AG04450 (cell line): ENCODE measurements around the gene NBDY. TPM values are rescaled to one million over a fixed set of nuclear protein-coding genes. Genes with fewer than 3 reads are reported as not detected.
"Not testable (repeated sequence)": the region's sequence is repeated elsewhere in the genome, so short reads cannot be mapped to it uniquely, and the experiment has no call there.

Experiments
- CTCF ChIA-PET: fragments of 300-600, 350-600 bp; formaldehyde crosslinking; extraction: SDS; loops from one replicate; lab custom pipeline; 2022; ENCODE audit warnings: antibody characterized with exemption, inconsistent platforms; lab: Charles Lee
- POLR2A ChIA-PET: fragments of 350-600 bp; formaldehyde crosslinking; extraction: SDS; loops from one replicate; lab custom pipeline; 2021; ENCODE audit warnings: antibody characterized with exemption, inconsistent platforms; lab: Yijun Ruan, JAX
- DNase-seq: peaks from one replicate; pipeline ENCODE4 v3.0.0-alpha.2; 2011; ENCODE audit warnings: low read depth, low spot score
- H3K27ac ChIP-seq: one replicate; pipeline ENCODE4 v1.5.1; 2012; ENCODE audit warnings: low read depth, low read length, control low read depth
- H3K27me3 ChIP-seq: one replicate; pipeline ENCODE4 v1.6.0; 2012; ENCODE audit warnings: low read length; ENCODE audit not compliant: control insufficient read depth, insufficient read depth
- H3K4me3 ChIP-seq: 2 replicates; pipeline ENCODE4 v1.5.1; 2011; ENCODE audit warnings: mild to moderate bottlenecking, low read depth, low read length, control low read depth
- H3K9me3 ChIP-seq: 2 replicates; pipeline ENCODE4 v1.5.1; 2012; ENCODE audit warnings: low read length; ENCODE audit not compliant: control insufficient read depth, insufficient read depth
- polyA plus RNA-seq: library from polyadenylated mRNA; depleted of rRNA; stranded (reverse); fragments of >200 nt; gene quantifications from 2 replicates; pipeline ENCODE4 v1.2.3, GENCODE V29; 2011
- TF ChIP-seq, protein P1 (sequence below): IDR thresholded peaks from 2 replicates; pipeline ENCODE4 v1.5.1; 2011; ENCODE audit warnings: low read depth, low read length, control low read depth, inconsistent platforms

NBDY gene
- polyA plus RNA-seq, 1 experiment, result 51.7 TPM

DNA sequence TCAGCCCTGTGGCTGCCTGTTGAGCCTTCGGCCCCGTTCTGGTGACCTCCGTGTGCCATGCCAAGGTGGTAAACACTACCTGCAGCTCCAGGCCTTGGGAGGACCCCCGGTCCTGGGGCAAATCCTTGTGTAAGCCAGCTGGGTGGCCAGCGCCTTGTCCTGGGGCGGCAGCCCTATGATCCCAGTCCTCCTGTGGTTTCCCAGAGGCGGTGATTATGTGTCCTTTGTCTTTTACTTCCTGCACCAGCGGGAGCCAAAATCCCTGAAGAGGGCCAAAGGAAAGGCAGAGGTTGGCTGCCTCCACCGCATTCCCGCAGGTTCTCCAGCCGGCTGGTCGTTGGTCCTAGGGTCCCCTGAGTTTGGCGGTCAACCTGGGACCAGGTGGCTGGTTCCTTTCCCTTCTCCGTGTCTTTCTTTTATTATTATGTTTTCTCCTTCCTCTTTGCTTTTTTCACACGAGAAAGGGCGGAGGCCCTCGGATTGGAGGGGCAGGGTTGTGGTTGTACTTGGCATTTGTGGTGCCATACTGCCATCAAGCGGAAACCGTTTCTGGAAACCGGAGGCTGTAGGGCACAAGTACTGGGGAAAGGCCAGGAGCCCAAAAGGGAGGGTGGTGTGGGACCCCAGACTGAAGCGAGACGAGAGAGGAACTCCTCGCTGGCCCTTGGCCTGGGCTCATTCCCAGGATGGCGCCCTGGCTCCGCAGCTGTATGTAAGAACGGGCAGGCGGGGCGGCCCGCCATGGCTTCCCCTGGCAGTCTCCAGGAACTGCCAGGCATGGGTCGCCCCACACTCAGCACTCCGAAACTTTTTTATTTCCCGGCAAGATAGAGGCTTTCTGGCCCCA, 43.9 kb downstream of the NBDY start:
- H3K27me3 ChIP-seq, CTCF ChIA-PET, H3K4me3 ChIP-seq, H3K27ac ChIP-seq, DNase-seq, POLR2A ChIA-PET, H3K9me3 ChIP-seq: not testable (repeated sequence)

DNA sequence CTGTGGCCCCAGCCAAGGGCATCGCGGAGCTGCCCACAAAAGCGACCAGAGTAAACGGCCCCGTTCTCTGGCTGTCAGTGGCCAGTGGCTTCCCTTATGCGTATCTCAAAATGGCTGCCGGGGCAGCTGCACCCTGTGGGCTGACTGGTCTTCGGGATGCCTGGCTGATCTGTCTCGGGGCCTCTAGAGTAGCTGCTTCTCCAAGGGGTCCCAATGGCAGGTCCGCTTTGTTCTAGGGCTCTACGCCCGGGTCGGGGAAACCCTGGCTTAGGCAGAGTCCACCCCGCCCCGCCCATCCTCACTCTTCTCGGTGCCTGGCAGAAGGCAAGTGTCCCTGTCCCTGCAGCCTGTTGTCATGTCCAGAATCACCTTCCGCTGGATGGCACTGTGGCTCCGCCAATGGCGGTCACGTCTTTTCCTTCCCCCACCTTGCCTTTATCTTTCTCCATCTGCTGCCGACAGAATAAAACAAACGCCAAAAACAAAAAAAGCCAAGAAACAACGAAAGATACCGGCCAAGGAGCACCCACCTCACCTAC, 44.5 kb downstream of the NBDY start:
- CTCF ChIA-PET, POLR2A ChIA-PET, H3K27me3 ChIP-seq, H3K4me3 ChIP-seq, DNase-seq, H3K27ac ChIP-seq, H3K9me3 ChIP-seq: not testable (repeated sequence)

DNA sequence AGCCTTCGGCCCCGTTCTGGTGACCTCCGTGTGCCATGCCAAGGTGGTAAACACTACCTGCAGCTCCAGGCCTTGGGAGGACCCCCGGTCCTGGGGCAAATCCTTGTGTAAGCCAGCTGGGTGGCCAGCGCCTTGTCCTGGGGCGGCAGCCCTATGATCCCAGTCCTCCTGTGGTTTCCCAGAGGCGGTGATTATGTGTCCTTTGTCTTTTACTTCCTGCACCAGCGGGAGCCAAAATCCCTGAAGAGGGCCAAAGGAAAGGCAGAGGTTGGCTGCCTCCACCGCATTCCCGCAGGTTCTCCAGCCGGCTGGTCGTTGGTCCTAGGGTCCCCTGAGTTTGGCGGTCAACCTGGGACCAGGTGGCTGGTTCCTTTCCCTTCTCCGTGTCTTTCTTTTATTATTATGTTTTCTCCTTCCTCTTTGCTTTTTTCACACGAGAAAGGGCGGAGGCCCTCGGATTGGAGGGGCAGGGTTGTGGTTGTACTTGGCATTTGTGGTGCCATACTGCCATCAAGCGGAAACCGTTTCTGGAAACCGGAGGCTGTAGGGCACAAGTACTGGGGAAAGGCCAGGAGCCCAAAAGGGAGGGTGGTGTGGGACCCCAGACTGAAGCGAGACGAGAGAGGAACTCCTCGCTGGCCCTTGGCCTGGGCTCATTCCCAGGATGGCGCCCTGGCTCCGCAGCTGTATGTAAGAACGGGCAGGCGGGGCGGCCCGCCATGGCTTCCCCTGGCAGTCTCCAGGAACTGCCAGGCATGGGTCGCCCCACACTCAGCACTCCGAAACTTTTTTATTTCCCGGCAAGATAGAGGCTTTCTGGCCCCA, 49.3 kb downstream of the NBDY start:
- DNase-seq, CTCF ChIA-PET, H3K27ac ChIP-seq, H3K27me3 ChIP-seq, H3K9me3 ChIP-seq, H3K4me3 ChIP-seq, POLR2A ChIA-PET: not testable (repeated sequence)

DNA sequence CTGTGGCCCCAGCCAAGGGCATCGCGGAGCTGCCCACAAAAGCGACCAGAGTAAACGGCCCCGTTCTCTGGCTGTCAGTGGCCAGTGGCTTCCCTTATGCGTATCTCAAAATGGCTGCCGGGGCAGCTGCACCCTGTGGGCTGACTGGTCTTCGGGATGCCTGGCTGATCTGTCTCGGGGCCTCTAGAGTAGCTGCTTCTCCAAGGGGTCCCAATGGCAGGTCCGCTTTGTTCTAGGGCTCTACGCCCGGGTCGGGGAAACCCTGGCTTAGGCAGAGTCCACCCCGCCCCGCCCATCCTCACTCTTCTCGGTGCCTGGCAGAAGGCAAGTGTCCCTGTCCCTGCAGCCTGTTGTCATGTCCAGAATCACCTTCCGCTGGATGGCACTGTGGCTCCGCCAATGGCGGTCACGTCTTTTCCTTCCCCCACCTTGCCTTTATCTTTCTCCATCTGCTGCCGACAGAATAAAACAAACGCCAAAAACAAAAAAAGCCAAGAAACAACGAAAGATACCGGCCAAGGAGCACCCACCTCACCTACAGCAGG, 50.0 kb downstream of the NBDY start:
- DNase-seq, H3K27ac ChIP-seq, H3K9me3 ChIP-seq, POLR2A ChIA-PET, CTCF ChIA-PET, H3K4me3 ChIP-seq, H3K27me3 ChIP-seq: not testable (repeated sequence)

DNA sequence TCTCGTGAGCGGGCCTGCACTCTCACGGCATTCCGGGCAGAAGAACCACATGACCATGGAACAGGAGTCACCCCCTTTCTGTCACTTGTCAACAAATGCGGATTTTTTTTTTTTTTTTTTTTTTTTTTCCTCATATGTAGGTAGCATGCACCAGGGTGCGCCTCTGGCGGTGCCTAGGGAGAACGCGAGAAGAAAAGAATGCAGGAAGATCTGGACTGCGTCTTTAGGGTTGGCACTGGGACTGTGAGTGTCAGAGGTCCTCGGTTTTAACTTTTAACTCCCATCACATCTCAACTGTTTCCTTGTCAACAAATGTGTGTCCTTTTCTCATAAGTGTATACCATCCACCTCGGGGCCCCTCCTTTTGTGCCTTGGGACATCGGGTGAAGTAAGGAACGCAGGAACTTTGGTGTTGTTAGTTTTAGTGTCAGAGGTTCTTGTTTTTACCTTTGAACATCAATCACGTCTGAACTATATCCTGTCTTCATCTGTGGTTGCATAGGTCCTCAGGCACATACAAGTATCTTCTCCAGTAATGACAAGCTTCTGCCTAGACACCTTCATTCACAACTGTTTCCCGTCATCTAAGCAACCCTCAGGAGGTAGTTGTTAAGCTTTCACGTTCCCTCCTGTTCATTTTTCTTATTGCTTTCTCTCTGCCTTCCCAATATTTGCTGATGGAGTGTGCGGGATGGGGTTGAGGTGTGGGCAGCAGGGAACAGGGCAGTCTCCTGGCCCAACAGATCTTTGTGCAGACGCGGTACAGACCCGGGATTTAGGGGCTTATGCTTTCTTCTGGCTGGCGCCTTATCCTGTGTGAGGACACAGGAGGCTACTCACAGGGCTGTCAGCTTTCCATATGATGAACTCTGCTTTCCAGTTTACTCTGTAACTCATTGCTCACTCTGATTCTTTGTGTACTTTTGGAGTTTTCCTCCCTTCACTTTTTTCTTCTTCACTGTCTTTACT, 51.9 kb downstream of the NBDY start:
- DNase-seq, POLR2A ChIA-PET, H3K9me3 ChIP-seq, H3K27me3 ChIP-seq, H3K4me3 ChIP-seq, CTCF ChIA-PET, H3K27ac ChIP-seq: not testable (repeated sequence)

DNA sequence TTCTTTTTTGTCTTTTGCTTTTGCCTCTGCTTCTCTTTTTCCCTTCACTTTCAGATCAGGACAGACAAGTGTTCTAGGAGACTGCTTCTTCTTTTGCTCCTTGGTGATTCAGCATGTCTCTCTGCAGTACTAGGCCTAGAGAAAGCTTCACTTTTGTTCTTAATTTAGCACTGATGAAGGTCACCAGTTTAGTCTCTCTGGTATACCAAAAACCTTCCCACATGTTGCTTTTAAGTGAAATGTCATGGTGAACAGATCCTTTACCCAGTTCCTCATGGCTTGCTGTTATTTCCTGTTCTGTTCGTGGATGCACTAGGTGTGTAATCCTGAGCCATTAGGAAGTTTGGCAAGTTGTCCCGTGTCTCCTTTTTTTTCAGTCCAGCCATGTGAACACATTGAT, 53.3 kb downstream of the NBDY start:
- TF ChIP-seq, protein P1, sequence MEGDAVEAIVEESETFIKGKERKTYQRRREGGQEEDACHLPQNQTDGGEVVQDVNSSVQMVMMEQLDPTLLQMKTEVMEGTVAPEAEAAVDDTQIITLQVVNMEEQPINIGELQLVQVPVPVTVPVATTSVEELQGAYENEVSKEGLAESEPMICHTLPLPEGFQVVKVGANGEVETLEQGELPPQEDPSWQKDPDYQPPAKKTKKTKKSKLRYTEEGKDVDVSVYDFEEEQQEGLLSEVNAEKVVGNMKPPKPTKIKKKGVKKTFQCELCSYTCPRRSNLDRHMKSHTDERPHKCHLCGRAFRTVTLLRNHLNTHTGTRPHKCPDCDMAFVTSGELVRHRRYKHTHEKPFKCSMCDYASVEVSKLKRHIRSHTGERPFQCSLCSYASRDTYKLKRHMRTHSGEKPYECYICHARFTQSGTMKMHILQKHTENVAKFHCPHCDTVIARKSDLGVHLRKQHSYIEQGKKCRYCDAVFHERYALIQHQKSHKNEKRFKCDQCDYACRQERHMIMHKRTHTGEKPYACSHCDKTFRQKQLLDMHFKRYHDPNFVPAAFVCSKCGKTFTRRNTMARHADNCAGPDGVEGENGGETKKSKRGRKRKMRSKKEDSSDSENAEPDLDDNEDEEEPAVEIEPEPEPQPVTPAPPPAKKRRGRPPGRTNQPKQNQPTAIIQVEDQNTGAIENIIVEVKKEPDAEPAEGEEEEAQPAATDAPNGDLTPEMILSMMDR, result no peak
- H3K27ac ChIP-seq, result no peak overlapping the region
- no peak overlapping the region for H3K4me3 ChIP-seq
- no peaks in the 10 kb centered on the region for H3K27me3 ChIP-seq
- no peak for DNase-seq
- CTCF ChIA-PET, result no interaction called here
- POLR2A ChIA-PET, result no interaction called here
- H3K9me3 ChIP-seq, result no peaks in the 10 kb centered on the region
